Smooth muscle cell (in vitro differentiated cells): ENCODE results near the gene NADK. TPM values are rescaled to one million over a fixed set of nuclear protein-coding genes. Genes with fewer than 3 reads are reported as not detected.
"Not testable (repeated sequence)": the region's sequence is repeated elsewhere in the genome, so short reads cannot be mapped to it uniquely, and the experiment has no call there.

Experiments
- DNase-seq: peaks from one replicate; lab custom pipeline; 2025; ENCODE audit not compliant: unreplicated experiment; lab: John Stamatoyannopoulos, UW
- H2AFZ ChIP-seq: fragments of 200-600 bp; sonication (generic); 2 replicates; pipeline ENCODE4 v1.6.0; 2016; ENCODE audit warnings: antibody characterized with exemption, low read depth, mild to moderate bottlenecking
- H3F3A ChIP-seq: fragments of 200-600 bp; sonication (generic); 2 replicates; pipeline ENCODE4 v1.6.0; 2017; ENCODE audit warnings: antibody characterized with exemption, low read depth
- H3K27ac ChIP-seq: fragments of 200-600 bp; sonication (generic); 2 replicates; pipeline ENCODE4 v1.5.1; 2016; ENCODE audit warnings: low read depth, mild to moderate bottlenecking
- H3K27me3 ChIP-seq: fragments of 200-600 bp; sonication (generic); 2 replicates; pipeline ENCODE4 v1.6.1; 2016; ENCODE audit warnings: low read depth, mild to moderate bottlenecking
- H3K36me3 ChIP-seq: fragments of 200-600 bp; sonication (generic); 2 replicates; pipeline ENCODE4 v1.5.1; 2016; ENCODE audit warnings: low read depth
- H3K4me1 ChIP-seq: fragments of 200-600 bp; sonication (generic); 2 replicates; pipeline ENCODE4 v1.5.1; 2016; ENCODE audit warnings: low read depth
- H3K4me2 ChIP-seq: fragments of 200-600 bp; sonication (generic); 2 replicates; pipeline ENCODE4 v1.6.0; 2016; ENCODE audit warnings: mild to moderate bottlenecking
- H3K4me3 ChIP-seq: fragments of 200-600 bp; sonication (generic); 2 replicates; pipeline ENCODE4 v1.5.1; 2016; ENCODE audit warnings: mild to moderate bottlenecking
- H3K79me2 ChIP-seq: fragments of 200-600 bp; sonication (generic); 2 replicates; pipeline ENCODE4 v1.6.0; 2016; ENCODE audit warnings: low read depth, mild to moderate bottlenecking
- H3K9ac ChIP-seq: fragments of 200-600 bp; sonication (generic); 2 replicates; pipeline ENCODE4 v1.6.0; 2016; ENCODE audit warnings: low read depth
- H3K9me3 ChIP-seq: fragments of 200-600 bp; sonication (generic); replicated peaks from 2 replicates; pipeline ENCODE4 v1.5.1; 2016; ENCODE audit warnings: low read depth
- H4K20me1 ChIP-seq: fragments of 200-600 bp; sonication (generic); 2 replicates; pipeline ENCODE4 v1.6.0; 2016; ENCODE audit warnings: low read depth
- WGBS: methylation state at CpG from one replicate; pipeline ENCODE4 v1.1.7; 2016; ENCODE audit warnings: low lambda C conversion rate; 5-methylcytosine and 5-hydroxymethylcytosine counted together
- polyA plus RNA-seq: library from polyadenylated mRNA; unstranded; fragments of >200 nt; fragmentation: Nextera tagmentation; extraction: Ambion mirVana; gene quantifications from 2 replicates; pipeline ENCODE4 v1.2.1, GENCODE V29; 2016
- total RNA-seq: library from RNA; depleted of rRNA; stranded (reverse); fragments of >200 nt; gene quantifications from 2 replicates; pipeline ENCODE4 v1.2.3, GENCODE V29; 2014
- TF ChIP-seq, protein P1 (sequence below): fragments of 200-600 bp; sonication (generic); IDR thresholded peaks from 2 replicates; pipeline ENCODE4 v1.5.1; 2017; ENCODE audit warnings: borderline replicate concordance, mild to moderate bottlenecking, antibody characterized with exemption; ENCODE audit not compliant: insufficient read depth, poor library complexity, severe bottlenecking

The NADK gene
- total and polyA plus RNA-seq, 2 experiments from 2014 or later = 32.7 to 37.8 TPM

DNA sequence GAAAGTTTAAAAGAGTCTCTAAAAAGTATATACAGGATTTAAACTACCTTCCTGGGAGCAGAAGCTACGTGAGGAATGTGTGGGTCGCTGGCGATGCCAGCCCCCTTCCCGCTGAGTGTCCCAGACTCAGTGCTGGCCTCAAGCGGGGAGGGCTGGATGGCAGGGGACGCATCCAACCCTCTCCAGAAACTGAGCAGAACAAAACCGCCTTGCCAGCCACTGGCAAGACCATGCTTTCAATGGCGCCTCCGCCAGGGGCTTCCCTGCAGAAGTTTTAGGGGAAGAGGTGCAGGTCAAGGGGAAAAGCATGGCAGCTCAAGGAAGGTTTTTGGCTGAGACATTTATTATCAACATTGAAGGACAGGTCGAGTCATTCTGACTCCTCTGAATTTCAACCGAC is 26.1 kb downstream of the NADK start:
- WGBS = 94% methylated on average over 11 of the region's 11 CpGs
- no peaks in the 10 kb centered on the region for H3K4me1 ChIP-seq
- no peak overlapping the region for H2AFZ ChIP-seq
- no peaks in the 10 kb centered on the region for H3K9me3 ChIP-seq
- TF ChIP-seq, protein P1, sequence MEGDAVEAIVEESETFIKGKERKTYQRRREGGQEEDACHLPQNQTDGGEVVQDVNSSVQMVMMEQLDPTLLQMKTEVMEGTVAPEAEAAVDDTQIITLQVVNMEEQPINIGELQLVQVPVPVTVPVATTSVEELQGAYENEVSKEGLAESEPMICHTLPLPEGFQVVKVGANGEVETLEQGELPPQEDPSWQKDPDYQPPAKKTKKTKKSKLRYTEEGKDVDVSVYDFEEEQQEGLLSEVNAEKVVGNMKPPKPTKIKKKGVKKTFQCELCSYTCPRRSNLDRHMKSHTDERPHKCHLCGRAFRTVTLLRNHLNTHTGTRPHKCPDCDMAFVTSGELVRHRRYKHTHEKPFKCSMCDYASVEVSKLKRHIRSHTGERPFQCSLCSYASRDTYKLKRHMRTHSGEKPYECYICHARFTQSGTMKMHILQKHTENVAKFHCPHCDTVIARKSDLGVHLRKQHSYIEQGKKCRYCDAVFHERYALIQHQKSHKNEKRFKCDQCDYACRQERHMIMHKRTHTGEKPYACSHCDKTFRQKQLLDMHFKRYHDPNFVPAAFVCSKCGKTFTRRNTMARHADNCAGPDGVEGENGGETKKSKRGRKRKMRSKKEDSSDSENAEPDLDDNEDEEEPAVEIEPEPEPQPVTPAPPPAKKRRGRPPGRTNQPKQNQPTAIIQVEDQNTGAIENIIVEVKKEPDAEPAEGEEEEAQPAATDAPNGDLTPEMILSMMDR = no peak
- no peaks in the 10 kb centered on the region for H3K27me3 ChIP-seq
- no peaks in the 10 kb centered on the region for H4K20me1 ChIP-seq
- H3K36me3 ChIP-seq = no peaks in the 10 kb centered on the region
- no peak for DNase-seq
- H3K27ac ChIP-seq = no peak overlapping the region
- H3K4me2 ChIP-seq = no peak overlapping the region
- H3F3A ChIP-seq = no peaks in the 10 kb centered on the region
- H3K9ac ChIP-seq = no peak overlapping the region
- H3K4me3 ChIP-seq = no peak overlapping the region
- H3K79me2 ChIP-seq = no peaks in the 10 kb centered on the region

DNA sequence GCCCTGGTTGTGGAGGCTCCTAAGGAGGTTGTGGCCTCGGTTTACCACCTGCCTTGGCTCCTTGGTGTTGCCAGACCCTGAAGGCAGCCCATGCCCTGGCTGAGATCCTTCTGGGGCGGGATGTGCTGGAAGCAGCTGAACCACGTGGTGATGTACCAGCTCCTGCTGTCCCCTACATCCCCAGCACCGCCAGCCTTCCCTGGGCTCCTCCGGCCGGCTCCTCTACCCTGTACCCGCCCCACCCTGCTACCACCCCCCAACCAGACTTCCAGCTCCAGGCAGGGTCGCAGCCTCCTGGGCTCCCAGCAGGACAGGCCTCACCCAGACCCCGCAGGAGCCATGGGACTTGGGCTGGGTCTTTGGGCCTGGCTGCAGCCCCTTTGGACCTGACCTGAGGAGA is 28.3 kb downstream of the NADK start:
- H3K4me1 ChIP-seq, H2AFZ ChIP-seq, H3F3A ChIP-seq, H4K20me1 ChIP-seq, H3K4me3 ChIP-seq, H3K79me2 ChIP-seq, H3K4me2 ChIP-seq, H3K27me3 ChIP-seq, H3K36me3 ChIP-seq, H3K27ac ChIP-seq, H3K9ac ChIP-seq, H3K9me3 ChIP-seq, DNase-seq: not testable (repeated sequence)
- WGBS = 83% methylated on average over 3 of the region's 9 CpGs

DNA sequence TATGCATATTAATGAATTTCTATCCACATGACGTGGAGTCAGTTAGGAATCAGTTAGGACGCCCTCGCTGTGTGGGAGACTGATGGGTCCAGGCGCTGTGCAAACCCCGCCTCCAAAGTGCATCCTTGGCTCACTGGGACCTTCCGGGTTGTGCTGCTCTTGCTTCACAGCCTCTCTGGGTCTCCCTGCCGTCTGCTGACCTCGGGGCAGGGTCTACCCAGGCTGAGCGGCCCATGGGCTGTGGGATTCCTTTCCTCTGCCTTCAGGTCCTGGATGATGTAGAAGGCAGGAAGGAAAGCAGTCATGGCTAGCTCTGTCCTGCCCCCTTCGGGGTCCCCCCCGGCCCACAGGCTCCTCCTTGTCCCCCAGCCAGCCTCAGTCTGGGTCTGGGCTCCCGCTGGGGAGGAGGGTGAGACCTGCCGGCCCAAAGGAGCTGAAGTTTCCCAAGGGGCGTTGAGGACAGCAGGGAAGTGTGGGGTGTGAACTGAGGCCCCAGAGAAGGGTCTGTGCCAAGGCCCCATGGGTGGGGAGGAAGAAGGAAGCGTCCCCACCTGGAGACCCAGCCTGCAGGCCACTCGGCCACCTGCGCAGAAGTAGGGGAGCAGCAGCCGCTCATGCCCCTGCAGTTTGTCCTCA is 29.5 kb downstream of the NADK start:
- H3K27ac ChIP-seq = no peak overlapping the region
- no peak overlapping the region for H3K4me2 ChIP-seq
- DNase-seq = no peak
- no peaks in the 10 kb centered on the region for H3K79me2 ChIP-seq
- no peak overlapping the region for H3K4me3 ChIP-seq
- no peaks in the 10 kb centered on the region for H4K20me1 ChIP-seq
- TF ChIP-seq, protein P1 = no peak
- WGBS = 82% methylated on average over 18 of the region's 18 CpGs
- no peaks in the 10 kb centered on the region for H3K36me3 ChIP-seq
- H3F3A ChIP-seq = no peaks in the 10 kb centered on the region
- no peaks in the 10 kb centered on the region for H3K27me3 ChIP-seq
- H3K9ac ChIP-seq = no peak overlapping the region
- no peaks in the 10 kb centered on the region for H3K4me1 ChIP-seq
- H2AFZ ChIP-seq = no peak overlapping the region
- no peaks in the 10 kb centered on the region for H3K9me3 ChIP-seq

DNA sequence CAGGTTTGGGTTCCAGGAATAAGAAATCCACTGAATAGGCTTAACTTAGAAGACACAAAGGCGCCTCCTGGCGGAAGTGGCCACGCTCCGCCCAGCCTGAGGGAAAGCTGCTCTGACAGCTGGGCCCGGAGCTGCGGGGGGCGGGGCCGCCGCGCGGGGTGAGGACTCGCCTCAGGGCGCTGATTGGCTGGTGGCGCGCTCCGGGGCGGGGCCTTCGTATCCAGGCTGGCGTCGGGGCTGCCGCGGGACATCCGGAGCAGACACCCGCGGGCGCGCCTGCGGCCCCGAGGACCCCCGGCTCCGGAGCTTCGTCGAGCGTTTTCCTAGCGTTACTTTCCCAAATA is 31.7 kb downstream of the NADK start:
- Histone ChIP-seq H3K4me3 (peak overlapping the region; percentile 48), H3K79me2 (peaks cover 14% of the 10 kb centered on the region), H3K27ac (peak overlapping the region; percentile 89)
- H3K9me3 ChIP-seq, H3K9ac ChIP-seq, H3K36me3 ChIP-seq, H3K4me1 ChIP-seq, H3F3A ChIP-seq, H3K4me2 ChIP-seq, H4K20me1 ChIP-seq, H3K27me3 ChIP-seq, H2AFZ ChIP-seq, DNase-seq: not testable (repeated sequence)
- WGBS = no CpG with 5 or more reads among the region's 35 CpGs

DNA sequence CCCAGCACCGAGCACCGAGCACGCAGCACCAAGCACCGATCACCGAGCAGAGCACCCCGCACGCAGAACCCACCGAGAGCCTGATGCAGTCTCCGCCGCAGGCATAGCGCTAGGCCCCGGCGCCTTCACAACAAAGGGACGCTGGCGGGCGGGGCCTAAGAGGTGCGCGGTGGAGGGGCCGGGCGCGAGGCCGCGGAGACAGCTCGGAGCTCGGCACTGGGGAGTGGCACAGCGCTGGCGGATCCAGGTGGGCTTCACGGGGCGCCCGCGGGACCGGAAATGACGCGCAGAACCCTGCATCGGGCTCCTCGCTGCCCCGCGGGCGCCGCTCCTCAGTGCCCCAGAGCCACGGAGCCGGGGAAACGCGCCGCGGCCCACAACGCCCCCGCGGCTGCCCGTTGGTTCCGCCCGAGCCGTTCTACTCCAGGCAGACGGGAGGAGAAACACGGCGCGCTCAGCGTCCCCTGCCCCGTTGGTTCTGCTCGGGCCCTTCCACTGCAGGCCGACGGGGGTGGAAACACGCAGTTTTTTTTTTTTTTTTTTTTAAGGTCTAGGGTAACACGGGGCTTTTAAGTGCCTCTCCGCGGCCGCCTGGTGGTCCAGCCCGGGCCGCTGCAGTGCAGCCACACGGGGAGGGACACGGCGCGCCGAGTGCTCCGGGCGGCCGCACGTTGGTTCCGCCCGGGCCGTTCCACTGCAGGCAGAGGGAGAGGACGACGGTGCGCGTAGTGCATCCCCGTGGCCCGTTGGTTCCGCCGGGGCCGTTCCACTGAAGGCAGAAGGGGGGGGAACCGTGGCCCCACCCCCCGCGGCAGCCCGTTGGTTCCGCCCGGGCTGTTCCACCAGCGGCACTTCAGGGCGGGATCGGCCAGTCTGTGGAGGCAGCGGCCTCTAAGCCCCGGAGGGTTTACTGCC is 32.4 kb downstream of the NADK start:
- Histone ChIP-seq H3K4me3 (peak overlapping the region; percentile 48), H3K27ac (peak overlapping the region; percentile 89), H3K9ac (peak overlapping the region; percentile 78), H3K79me2 (peaks cover 14% of the 10 kb centered on the region), H3K4me2 (peak overlapping the region; percentile 51)
- H3K4me1 ChIP-seq, H3K27me3 ChIP-seq, H3F3A ChIP-seq, H3K9me3 ChIP-seq, H2AFZ ChIP-seq, H4K20me1 ChIP-seq, H3K36me3 ChIP-seq: not testable (repeated sequence)
- under 1% methylated on average over 55 of the region's 101 CpGs for WGBS
- DNase-seq = peak; percentile 41

DNA sequence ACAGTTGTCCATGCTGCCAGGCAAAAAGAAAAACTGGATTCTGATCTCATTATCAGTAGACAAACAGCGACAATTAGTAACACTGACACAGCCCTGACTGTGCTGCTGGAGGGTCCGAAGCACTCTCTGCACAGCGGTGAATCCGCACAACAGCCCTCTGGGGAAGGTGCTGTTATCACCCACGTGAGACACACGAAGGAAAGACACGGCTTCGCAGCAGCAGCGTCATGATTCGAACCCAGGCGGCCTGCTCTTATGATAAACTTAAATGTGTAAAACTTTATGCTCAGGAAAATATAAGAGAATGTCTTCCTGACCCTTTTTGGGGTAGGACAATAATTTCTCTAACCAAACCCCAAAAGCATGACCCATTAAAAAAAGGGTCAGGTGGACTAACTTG is 35.7 kb downstream of the NADK start:
- H4K20me1 ChIP-seq, H3F3A ChIP-seq, H2AFZ ChIP-seq, H3K9ac ChIP-seq, H3K36me3 ChIP-seq, H3K4me1 ChIP-seq, DNase-seq, H3K4me2 ChIP-seq, H3K27ac ChIP-seq, H3K4me3 ChIP-seq, H3K9me3 ChIP-seq, H3K27me3 ChIP-seq: not testable (repeated sequence)
- H3K79me2 ChIP-seq = peaks cover 18% of the 10 kb centered on the region
- WGBS = 92% methylated on average over 11 of the region's 11 CpGs

DNA sequence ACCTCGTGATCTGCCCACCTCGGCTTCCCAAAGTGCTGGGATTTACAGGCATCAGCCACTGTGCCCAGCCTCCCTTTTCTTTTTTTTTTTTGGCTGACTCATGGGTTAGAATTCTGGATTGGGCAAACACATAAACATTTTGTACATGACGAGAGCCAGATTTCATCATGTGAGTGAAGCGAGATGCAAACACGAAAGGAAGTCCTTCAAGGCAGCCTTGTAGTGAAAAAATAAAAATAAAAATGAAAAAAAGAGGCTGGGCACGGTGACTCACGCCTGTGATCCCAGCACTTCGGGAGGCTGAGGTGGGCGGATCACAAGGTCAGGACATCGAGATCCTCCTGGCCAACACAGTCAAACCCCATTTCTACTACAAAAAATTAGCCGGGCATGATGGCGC is 37.3 kb downstream of the NADK start:
- H3K9me3 ChIP-seq, H3K27me3 ChIP-seq, H3K4me3 ChIP-seq, H3K4me2 ChIP-seq, H4K20me1 ChIP-seq, H3K36me3 ChIP-seq, H3F3A ChIP-seq, DNase-seq, H3K4me1 ChIP-seq, H3K9ac ChIP-seq, H2AFZ ChIP-seq: not testable (repeated sequence)
- H3K79me2 ChIP-seq = peaks cover 18% of the 10 kb centered on the region
- WGBS = 25% methylated on average over 12 of the region's 12 CpGs
- H3K27ac ChIP-seq = peak overlapping the region; percentile 87
